Frontal cortex (tissue), 4 donors: ENCODE data around the gene C17orf113. TPM values are rescaled to one million over a fixed set of nuclear protein-coding genes. Genes with fewer than 3 reads are reported as not detected.
"Not testable (repeated sequence)": the region's sequence is repeated elsewhere in the genome, so short reads cannot be mapped to it uniquely, and the experiment has no call there.

Source experiments
- DNase-seq, 2 donors: peaks; one replicate each; pipeline ENCODE4 v3.0.0; 2012; ENCODE audit warnings: low spot score in 2 of 2
- FAIRE-seq: peaks from 2 replicates; lab custom pipeline; 2012; peaks lifted over from hg19 to GRCh38; lab: Jason Lieb, UNC
- total RNA-seq: library from RNA; depleted of rRNA; stranded (reverse); fragments of >200 nt; gene quantifications from one replicate; pipeline ENCODE4 v1.2.3, GENCODE V29; 2014
- donor health status: control.
- donor health status: control.
- donor health status: control.

Gene C17orf113
- total RNA-seq, 1 donor from 2014 or later: 3.7 TPM

GRCh38 chr17:42019509-42020404, 30.6 kb downstream of the C17orf113 start, which contains the start of gene NKIRAS2:
Gene NKIRAS2 (plus strand): TSS chr17:42020090. CDS start chr17:42021578, 1,488 bp downstream.
- DNase-seq (peak; percentile 89 to 94), FAIRE-seq (no peak)

GRCh38 chr17:42018988-42019387, 31.4 kb downstream of the C17orf113 start:
- FAIRE-seq: no peak
- DNase-seq: no peak

- no peak for FAIRE-seq
- DNase-seq: no peak
Observed at GRCh38 chr17:42018339-42018738, 32.1 kb downstream of the C17orf113 start.

- FAIRE-seq (no peak), DNase-seq (no peak)
Observed at GRCh38 chr17:42017866-42018200, 32.6 kb downstream of the C17orf113 start.

- FAIRE-seq (no peak), DNase-seq (peak; percentile 87 to 91)
Observed at GRCh38 chr17:42016941-42017865, 33.2 kb downstream of the C17orf113 start, which contains the start of gene DNAJC7. Gene DNAJC7 (minus strand): TSS chr17:42017439. CDS start chr17:42017416, 23 bp downstream.

- FAIRE-seq (no peak), DNase-seq (no peak)
Observed at GRCh38 chr17:42016411-42016831, 34.0 kb downstream of the C17orf113 start.

GRCh38 chr17:42013740-42014139, 36.7 kb downstream of the C17orf113 start:
- not testable (repeated sequence) for DNase-seq, FAIRE-seq

GRCh38 chr17:42012363-42012762, 38.0 kb downstream of the C17orf113 start:
- DNase-seq, FAIRE-seq: not testable (repeated sequence)

GRCh38 chr17:42010898-42011516, 39.4 kb downstream of the C17orf113 start:
- no peak for FAIRE-seq
- no peak for DNase-seq

GRCh38 chr17:42010266-42010680, 40.1 kb downstream of the C17orf113 start:
- not testable (repeated sequence) for DNase-seq, FAIRE-seq

GRCh38 chr17:42009170-42009569, 41.2 kb downstream of the C17orf113 start:
- FAIRE-seq: no peak
- DNase-seq: no peak

GRCh38 chr17:42005166-42005565, 45.2 kb downstream of the C17orf113 start:
- FAIRE-seq: no peak

GRCh38 chr17:42002792-42003301, 47.6 kb downstream of the C17orf113 start:
- DNase-seq (no peak), FAIRE-seq (no peak)

More at GRCh38 chr17:42005166-42005565, 45.2 kb downstream of the C17orf113 start:
- DNase-seq: no peak

- DNase-seq (no peak), FAIRE-seq (no peak)
Observed at GRCh38 chr17:42002175-42002791, 48.1 kb downstream of the C17orf113 start.

- FAIRE-seq: no peak
- DNase-seq: no peak
Observed at GRCh38 chr17:42001729-42002128, 48.7 kb downstream of the C17orf113 start.

- FAIRE-seq: no peak
- DNase-seq: no peak
Observed at GRCh38 chr17:42000413-42001133, 49.8 kb downstream of the C17orf113 start.

GRCh38 chr17:41998497-41998896, 51.9 kb downstream of the C17orf113 start:
- DNase-seq (no peak), FAIRE-seq (no peak)

GRCh38 chr17:41996855-41997164, 53.6 kb downstream of the C17orf113 start:
- FAIRE-seq: no peak
- DNase-seq: no peak

GRCh38 chr17:41992576-41992975, 57.8 kb downstream of the C17orf113 start:
- DNase-seq (no peak), FAIRE-seq (peak; percentile 79)
